Ecto neural progenitor cell (in vitro differentiated cells): ENCODE data around the gene NUCB1.
"Not testable (repeated sequence)": the region's sequence is repeated elsewhere in the genome, so short reads cannot be mapped to it uniquely, and the experiment has no call there.

Experiments
- DNase-seq: peaks from one replicate; pipeline ENCODE4 v3.0.0-alpha.2; 2018; ENCODE audit warnings: low spot score

The NUCB1 gene

DNA sequence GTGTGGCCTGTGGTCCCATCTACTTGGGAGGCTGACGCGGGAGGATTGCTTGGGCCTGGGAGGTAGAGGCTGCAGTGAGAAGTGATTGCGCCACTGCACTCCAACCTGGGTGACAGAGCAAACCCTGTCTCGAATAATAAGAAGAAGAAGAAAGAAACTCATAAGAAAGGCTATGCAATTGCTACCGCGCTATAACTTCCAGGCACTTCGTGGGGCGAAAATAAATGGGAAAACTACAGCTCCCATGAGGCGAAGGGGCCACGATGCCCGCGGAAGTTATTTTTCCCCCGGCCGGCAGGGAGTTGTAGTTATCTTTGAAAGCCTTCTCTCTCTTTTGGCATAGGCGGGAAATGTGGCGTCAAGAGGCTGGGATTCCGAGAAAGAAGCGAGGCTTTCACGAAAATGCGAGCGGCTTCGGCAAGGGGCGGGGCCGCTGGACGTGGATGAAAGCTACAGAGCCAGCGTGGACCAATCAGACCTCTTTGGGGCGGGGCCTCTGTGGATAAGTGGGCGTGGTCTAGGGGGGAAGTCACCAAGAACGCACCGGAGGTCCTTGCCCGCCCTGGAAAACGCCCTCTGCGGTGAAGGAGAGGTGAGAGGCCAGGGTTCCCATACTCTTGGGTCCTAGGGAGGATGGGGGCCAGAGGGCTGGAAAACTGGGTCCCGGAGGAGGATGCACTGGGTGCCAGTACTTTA is at the start of gene NUCB1:
TSS of gene NUCB1 (plus strand) at position 532 of the 696 bp plus-strand sequence. CDS start 485 bp downstream, outside the sequence.
- DNase-seq: peak; percentile 99

DNA sequence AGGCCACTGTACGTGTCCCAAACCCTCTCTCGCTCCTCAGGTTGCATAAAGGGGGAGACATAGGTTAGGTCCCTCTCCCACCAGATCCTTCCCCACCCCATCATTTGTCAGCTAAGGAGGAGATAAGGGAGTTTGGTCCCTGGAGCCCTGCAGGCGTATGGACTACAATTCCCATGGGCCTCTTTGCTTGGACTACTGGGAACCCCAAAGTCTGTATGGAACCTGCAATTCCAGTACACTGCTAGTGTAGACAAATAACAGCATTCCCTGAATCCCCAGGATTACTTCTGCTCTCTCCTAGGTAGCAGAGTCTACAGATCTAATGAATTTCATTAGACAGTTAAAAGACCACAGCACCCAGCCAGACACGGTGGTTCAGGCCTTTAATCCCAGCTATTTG is 47.8 kb upstream of the NUCB1 start:
- no peak for DNase-seq

DNA sequence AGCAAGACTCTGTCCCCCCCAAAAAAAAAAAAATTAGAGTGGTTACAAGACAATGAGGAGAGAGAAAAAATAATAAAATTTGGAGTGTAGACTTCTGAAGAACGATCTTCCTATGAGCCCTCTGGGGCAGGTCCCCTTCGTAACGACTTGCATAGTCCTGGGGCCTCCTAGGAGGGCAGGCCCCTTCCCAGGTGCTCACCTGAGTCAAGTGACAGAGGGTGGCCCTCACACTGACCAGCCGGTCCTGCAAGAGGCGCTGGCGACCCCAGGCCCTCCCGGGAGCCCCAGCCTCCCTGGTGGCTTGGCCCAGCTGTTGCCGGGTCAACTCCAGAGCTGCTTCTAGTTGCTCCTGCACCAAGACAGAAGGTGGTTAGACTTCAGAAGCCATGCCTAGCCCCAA is 46.6 kb upstream of the NUCB1 start:
- no peak for DNase-seq

DNA sequence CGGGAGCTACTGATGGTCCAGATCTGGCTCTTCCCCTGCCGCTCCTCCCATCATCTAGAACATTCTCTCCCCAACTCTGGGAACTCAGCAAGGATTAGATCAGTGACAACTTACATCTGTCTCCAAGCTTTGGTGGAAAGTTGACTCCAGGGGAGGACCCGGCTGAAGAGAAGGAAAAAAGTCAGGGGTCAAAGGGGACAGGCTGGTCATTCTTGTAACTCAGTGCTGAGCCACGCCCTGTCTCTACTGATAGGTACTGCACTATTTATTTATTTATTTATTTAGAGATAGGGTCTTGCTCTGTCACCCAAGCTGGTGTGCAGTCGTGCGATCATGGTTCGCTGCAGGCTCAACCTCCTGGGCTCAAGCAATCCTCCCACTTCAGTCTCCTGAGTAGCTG is 46.0 kb upstream of the NUCB1 start:
- no peak for DNase-seq

DNA sequence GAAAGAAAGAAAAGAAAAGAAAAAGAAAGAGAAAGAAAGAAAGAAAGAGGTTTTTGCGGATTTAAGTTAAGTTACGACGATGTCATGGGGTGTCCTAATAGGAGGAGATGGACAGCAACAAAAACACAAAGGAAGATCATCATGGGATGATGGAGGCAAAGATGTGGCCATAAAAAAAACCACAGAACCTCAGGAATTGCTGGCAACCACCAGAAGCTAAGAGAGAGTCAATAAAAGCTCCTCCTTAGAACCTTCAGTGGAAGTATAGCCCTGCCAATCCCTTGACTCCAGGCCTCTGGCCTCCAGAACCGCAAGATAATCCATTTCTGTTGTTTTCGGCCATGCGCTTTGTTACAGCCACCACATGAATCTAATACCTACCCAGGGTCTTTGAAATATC is 43.2 kb upstream of the NUCB1 start:
- DNase-seq: no peak

DNA sequence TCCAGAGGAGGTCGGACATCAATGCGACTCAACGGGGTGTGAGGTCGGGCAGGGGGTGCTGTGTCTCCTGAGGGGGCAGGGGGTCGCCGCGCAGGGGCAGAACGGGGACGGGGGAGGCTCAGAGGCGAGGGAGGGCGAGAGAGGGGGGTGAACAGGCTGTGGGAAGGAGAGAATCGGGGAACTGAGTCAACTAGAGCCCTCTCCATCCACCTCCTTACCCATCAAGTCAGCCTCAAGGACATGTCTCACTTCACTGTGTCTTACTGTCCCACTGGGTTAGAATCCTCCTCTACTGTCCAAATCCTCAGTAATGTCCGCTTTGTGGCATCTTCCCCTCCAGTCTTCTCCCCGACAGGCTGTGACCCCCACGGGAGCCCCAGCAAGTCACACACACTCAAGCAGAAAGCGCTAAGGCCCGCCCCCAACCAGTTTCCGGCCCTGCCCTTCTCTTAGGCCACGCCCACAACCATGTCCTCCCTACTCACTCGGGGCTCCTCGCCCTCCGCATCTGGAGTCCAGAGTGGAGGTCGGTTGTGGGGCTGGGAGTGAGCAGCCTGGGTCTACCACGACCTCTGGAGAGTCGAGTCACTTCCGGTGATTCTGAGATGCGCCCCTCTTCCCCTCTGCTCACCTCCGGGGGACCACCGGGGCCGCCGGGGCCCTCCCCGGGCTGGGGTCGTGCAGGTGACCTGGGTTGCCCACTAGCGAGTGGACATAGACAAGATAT is 41.0 kb upstream of the NUCB1 start:
- DNase-seq: no peak

DNA sequence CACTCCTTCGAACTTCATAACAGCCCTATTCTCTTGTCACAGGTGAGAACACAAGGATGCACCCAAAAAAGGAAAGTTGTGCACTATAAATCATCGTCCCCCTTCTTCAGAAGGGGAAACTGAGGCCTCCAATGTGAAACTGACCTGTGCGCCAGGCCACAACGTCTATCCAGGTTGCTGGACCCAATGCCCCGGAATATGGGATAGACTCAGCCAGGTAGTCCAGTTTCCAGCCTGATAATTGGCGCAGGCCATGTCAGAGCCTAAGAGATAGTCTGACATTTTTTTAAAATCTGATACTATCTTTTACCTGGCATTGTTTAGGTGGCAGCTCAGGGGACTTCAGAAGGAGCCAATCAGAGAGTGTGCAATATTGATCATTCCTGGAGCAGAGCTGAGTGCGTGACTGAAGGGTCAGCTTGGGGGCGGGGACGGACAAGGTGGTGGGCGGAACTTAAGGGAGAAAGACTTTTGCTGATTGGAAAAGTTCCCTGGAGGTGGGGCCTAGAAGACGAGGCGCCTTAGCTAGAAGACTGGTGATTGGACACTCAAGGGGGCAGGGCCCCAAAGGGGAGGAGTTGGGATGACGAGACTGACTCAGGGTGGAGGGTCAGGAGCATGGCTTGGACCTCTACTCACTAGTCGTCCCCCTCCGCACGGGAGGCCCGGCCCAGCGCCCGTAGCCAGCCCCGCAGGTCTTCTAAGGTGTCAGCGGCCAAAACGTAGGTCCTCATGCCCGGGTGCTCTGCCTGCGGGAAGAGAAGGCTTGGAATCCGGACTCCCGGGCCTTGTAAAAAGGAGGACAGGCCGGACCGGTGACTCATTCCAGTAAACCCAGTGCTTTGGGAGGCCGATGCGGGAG is 40.2 kb upstream of the NUCB1 start:
- no peak for DNase-seq

DNA sequence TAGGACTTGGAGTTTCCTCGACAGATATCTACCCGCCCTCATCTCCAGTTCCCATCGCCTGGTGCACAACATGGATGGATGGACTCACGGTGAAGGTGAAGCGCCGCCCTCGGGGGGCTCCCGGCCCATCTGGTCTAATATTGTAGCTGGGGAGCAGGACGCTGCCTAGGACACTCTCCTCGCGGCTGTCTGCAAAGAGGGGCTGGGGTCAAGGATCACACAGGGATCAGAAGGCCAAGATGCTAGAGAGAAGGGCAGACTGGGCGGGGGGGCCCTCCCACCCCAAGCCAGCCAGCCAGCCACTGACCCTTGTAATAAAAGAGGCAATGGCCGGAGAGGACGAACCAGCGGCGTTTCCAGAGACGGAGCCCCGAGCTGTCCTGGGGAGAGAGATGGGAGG is 38.8 kb upstream of the NUCB1 start:
- no peak for DNase-seq

DNA sequence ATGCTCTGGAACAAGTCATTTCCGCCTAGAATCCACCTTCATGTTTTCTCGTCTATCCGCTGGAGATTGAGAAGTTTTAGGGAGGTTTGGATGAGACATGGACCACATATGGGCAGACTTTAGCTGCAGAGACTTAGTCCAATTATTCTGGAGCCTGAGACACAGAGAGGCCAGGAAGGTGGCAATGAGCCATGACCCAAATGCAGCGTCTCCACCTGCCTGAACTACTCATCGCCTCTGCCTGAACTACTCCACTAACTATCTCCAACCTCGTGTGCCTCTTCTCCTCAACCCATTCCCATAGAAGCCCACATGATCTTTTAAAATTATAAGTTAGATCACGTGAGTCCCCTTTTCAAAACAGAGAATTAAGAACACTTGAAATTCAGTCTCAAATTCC is 37.3 kb upstream of the NUCB1 start:
- no peak for DNase-seq

DNA sequence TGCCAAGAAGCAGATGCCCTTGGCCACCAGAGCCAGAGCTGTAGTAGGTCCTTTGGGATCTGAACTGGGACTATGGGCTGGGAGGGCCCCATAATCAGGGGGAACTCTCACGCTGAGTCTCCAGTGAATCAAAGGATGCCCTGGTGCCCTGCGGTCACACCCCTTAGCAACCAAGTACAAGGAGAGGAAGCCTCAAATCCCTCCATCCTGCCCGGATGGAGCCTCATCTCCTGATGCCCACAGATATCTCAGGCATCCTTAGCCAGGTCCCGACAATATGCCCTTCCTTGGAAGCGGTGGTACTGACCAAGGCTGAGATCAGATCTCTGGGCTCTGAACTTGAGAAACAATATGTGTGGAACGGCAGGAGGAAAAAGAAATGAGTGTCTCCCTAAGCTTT is 33.4 kb upstream of the NUCB1 start:
- no peak for DNase-seq

DNA sequence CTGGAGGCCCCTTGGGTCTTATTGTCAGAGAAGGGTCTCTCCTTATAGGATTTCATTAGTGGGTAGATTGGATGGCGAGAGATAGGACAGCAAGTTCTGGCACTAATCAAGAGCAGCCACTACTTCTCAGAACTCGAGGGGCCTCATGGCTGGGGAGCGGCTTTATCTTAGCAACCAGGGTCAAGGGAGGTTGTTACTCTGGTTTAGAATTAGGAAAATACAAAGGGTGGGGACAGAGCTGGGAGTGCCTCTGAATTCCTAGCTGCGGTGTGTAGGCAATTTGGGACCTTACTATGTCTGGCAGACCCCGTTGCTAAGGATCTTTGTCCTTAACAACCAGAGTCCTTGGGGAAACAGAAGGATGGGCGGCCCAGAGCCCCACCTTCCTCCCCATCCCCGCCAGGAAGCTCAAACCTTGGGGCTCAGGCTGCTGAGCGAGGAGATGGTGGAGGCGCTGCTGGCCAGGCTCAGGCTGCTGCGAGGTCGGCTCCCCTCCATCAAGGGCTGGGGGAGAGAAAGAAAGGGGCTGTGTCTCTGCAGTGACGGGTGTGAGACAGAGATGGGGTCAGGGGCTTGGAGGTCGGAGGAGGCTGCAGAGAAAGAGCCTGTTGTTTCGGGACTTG is 32.9 kb upstream of the NUCB1 start:
- no peak for DNase-seq

DNA sequence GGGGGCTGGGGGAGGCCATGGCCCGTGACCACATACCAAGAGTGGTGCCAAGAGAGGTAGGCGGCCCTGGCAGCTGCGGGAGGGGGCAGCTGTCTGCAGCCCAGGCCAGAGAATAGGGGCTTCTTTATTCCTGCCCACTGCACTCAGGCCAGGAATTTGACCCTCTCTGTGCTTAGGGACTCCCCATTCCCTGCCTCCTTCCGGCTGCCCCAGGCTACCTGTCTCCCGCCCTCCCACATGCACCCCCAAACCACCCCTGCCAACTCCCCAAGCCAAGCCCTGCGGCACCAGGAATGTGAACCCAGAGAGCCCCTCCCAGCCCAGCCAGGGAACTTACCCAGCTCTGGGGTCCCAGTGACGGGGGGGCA is 32.4 kb upstream of the NUCB1 start:
- DNase-seq: no peak

DNA sequence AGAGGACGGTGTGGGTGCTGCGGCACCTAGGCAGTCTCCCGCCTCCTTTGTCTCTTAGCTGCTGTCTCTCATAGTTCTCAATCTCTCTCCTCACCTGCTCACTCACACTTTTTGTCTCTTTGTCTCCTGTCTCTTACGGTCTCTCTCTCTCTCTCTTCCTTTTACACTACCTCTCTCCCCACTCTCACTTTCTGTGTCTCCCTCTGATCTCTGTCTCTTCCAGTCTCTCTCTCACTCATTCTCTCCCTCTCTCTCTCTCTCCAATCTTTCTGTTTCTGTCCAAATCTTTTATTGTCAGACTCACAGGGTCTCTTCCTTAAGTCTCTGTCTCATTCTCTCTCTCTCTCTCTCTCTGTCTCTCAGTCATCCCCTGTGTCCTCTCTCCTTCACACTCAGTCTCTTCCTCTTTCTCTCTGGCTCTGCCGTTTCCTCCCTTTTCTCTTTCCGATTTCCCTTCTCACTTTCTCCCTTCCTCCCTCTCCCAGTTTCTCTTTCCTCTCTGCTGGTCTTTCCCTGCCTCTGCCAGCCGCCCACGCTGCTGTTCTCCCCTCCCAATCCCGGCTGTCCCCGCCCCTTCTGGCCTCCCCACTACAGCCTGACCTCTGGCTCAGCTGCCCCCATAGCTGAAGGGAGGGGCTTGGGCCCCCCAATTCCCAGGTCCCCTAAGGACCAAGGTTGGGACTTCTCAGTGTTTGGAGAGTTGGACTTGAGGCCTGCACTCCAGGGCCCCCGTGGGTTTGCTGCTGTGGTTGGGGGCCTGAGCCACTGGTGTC is 31.8 kb upstream of the NUCB1 start, which contains the start of gene PLEKHA4:
TSS of gene PLEKHA4 (minus strand) at position 504 of the 773 bp plus-strand sequence. CDS start 997 bp downstream, outside the sequence.
- no peak for DNase-seq

DNA sequence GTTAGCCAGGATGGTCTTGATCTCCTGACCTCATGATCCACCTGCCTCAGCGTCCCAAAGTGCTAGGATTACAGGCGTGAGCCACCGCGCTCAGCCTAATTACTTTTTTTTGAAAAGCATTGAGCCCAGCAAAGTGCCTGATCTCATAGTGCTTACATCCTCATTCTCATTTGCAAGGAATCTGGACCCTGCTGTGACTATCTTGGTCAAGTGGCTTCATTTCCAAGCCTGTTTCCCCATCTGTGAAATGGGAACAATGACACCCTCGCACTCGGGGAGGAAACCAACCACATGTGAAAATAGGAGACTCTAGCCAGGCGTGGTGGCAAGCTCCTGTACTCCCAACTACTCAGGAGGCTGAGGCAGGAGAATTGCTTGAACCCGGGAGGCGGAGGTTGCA is 30.1 kb upstream of the NUCB1 start:
- no peak for DNase-seq

DNA sequence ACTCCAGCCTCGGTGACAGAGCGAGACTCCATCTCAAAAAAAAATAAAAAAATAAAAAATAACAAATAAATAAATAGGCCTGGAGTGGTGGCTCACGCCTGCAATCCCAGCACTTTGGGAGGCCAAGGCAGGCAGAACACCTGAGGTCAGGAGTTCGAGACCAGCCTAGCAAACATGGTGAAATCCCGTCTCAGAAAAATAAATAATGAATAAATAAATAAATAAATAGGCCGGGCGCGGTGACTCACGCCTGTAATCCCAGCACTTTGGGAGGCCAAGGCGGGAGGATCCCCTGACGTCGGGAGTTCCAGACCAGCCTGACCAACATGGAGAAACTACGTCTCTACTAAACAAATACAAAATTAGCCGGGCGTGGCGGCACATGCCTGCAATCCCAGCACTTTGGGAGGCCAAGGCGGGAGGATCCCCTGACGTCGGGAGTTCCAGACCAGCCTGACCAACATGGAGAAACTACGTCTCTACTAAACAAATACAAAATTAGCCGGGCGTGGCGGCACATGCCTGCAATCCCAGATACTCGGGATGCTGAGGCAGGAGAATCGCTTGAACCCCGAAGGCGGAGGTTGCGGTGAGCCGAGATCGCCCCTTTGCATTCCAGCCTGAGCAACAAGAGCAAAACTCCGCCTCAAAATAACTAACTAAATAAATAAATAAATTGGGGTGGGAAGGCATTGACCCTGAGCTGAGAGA is 28.5 kb upstream of the NUCB1 start:
- not testable (repeated sequence) for DNase-seq

DNA sequence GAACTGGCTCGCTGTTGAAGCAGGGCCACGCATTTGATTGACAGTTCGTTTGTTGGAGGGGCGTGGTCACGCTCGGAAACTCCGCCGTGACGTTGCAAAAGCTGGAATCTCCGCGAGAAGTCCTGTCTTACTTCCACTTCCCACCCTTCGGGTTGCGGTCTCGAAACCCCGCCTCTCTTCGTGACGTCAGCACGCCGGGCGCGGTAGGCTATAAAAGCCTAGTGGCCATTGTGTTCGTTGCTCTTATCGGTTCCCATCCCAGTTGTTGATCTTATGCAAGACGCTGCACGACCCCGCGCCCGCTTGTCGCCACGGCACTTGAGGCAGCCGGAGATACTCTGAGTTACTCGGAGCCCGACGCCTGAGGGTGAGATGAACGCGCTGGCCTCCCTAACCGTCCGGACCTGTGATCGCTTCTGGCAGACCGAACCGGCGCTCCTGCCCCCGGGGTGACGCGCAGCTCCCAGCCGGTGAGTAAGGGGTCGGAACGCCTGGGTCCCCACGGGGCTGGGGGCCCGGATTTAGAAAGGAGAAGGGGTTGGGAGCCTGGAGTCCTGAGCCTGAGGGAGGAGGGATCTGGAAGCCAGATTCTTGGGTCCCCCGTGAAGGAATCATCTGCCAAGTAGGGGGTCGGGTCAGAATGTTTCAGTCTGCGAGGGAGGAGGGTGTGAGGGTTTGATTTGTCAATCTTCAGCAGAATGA is 27.8 kb upstream of the NUCB1 start, which contains the start of gene PPP1R15A:
TSS of gene PPP1R15A (plus strand) at position 240 of the 702 bp plus-strand sequence. CDS start 813 bp downstream, outside the sequence.
- peak; percentile 99 for DNase-seq

DNA sequence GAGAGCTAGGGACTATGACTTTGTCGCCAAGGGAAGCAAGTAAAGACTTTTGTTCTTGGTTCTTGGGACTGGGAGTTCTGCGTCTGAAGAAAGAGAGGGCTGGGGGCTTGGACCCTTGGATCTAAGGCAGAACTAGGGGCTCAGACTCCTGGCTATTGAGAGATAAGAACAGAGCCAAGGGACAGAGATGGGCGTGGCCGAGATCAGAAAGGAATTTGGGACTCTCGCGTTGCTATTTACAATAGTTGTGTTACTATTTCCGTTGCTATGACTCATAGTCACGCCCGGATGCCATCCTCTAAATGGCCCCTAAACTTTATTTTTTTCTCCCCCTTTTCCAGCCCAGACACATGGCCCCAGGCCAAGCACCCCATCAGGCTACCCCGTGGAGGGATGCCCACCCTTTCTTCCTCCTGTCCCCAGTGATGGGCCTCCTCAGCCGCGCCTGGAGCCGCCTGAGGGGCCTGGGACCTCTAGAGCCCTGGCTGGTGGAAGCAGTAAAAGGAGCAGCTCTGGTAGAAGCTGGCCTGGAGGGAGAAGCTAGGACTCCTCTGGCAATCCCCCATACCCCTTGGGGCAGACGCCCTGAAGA is 27.1 kb upstream of the NUCB1 start:
- DNase-seq: peak; percentile 78

DNA sequence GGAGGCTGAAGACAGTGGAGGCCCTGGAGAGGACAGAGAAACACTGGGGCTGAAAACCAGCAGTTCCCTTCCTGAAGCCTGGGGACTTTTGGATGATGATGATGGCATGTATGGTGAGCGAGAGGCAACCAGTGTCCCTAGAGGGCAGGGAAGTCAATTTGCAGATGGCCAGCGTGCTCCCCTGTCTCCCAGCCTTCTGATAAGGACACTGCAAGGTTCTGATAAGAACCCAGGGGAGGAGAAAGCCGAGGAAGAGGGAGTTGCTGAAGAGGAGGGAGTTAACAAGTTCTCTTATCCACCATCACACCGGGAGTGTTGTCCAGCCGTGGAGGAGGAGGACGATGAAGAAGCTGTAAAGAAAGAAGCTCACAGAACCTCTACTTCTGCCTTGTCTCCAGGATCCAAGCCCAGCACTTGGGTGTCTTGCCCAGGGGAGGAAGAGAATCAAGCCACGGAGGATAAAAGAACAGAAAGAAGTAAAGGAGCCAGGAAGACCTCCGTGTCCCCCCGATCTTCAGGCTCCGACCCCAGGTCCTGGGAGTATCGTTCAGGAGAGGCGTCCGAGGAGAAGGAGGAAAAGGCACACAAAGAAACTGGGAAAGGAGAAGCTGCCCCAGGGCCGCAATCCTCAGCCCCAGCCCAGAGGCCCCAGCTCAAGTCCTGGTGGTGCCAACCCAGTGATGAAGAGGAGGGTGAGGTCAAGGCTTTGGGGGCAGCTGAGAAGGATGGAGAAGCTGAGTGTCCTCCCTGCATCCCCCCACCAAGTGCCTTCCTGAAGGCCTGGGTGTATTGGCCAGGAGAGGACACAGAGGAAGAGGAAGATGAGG is 26.4 kb upstream of the NUCB1 start:
- DNase-seq: no peak
